Heart left ventricle (tissue), 13 donors: ENCODE measurements around the gene ANKRD44.

Source experiments
- CTCF ChIP-seq, 12 donors: fragments of 200-600 bp; sonication (generic) in 4 of 12; IDR thresholded peaks; one replicate each; pipeline versions ENCODE4 v1.5.0 to v1.8.0; 2018 to 2022; ENCODE audit warnings: antibody characterized with exemption in 12 of 12, mild to moderate bottlenecking in 5 of 12
- POLR2A ChIP-seq, 2 donors: fragments of 450-650 bp; IDR thresholded peaks; one replicate each; pipeline ENCODE4 v1.6.1; 2017; ENCODE audit warnings: antibody characterized with exemption in 2 of 2, mild to moderate bottlenecking in 2 of 2, moderate library complexity in 2 of 2
- donor health status: ischemic (EF 13 %, LVEDD 7.1; RV severe dilation, severe dysfunction).
- donor health status: DM: no; HTN: yes; CAD: no.
- donor health status: DM: no; HTN: no; CAD: no.
- donor health status: ischemic (EF 25% LVEDD 6.9; RV normal size, moderate dysfunction).
- donor health status: ischemic (EF 25% LVEDD 5.7; RV mildly dilated, moderate dysfunction).
- donor health status: ischemic (EF 35%, LVEDD 5.7; RV mildly dilated, moderate dysfunction).
- donor health status: nonischemic (EF 11% LVEDD 7.7; RV severe dilation, severe dysfunction).
- donor health status: DM: yes; HTN: yes; CAD: no.
- donor health status: PGD.
- donor health status: ischemic (EF 29% LVEDD 5.4; RV normal size, mild dysfunction).
- donor health status: nonischemic (EF 23%, LVEDD 6.1; RV moderate dilation, normal function).

DNA sequence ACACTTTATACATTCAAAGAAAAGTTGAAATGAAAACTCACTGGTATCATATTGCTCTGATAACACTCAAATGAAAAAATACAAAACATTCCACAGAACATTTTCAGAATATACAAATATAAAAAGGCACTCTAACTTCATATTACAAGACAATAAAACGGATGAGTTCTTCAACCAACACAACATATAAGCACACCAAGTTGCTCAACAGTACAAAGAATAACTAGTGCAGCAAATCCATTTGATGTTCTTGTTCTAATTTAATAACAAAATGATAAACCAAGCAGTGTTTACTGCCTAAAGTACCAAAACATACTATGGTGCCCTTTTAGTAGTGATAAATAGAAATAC lies 323.3 kb downstream of the ANKRD44 start:
- TF ChIP-seq CTCF (IDR thresholded peaks at IDR 0.05): no peak
- TF ChIP-seq POLR2A (IDR thresholded peaks at IDR 0.05): no peak
